ENCODE measurements around the gene TUT7.
"Not testable (repeated sequence)": the region's sequence is repeated elsewhere in the genome, so short reads cannot be mapped to it uniquely, and the experiment has no call there.

The TUT7 gene

GRCh38 chr9:86350006-86350760 lies 4.0 kb downstream of the TUT7 start:
- no peak for DNase-seq

- DNase-seq, result no peak
Measured at GRCh38 chr9:86349271-86349670, 4.9 kb downstream of the TUT7 start.

- DNase-seq, result no peak
Measured at GRCh38 chr9:86347991-86348390, 6.2 kb downstream of the TUT7 start.

GRCh38 chr9:86344818-86345217 lies 9.4 kb downstream of the TUT7 start:
- DNase-seq, result no peak

- no peak for DNase-seq
Measured at GRCh38 chr9:86342269-86342668, 11.9 kb downstream of the TUT7 start.

GRCh38 chr9:86341007-86341491 lies 13.2 kb downstream of the TUT7 start:
- DNase-seq, result no peak

GRCh38 chr9:86340356-86341006 lies 13.7 kb downstream of the TUT7 start:
- no peak for DNase-seq

- DNase-seq, result no peak
Measured at GRCh38 chr9:86337469-86338108, 16.6 kb downstream of the TUT7 start.

- no peak for DNase-seq
Measured at GRCh38 chr9:86336058-86336457, 18.2 kb downstream of the TUT7 start.

- no peak for DNase-seq
Measured at GRCh38 chr9:86333651-86334050, 20.6 kb downstream of the TUT7 start.

GRCh38 chr9:86330186-86330585 lies 24.0 kb downstream of the TUT7 start:
- no peak for DNase-seq

GRCh38 chr9:86329649-86330048 lies 24.6 kb downstream of the TUT7 start:
- no peak for DNase-seq

GRCh38 chr9:86328156-86328555 lies 26.1 kb downstream of the TUT7 start:
- DNase-seq, result no peak

GRCh38 chr9:86326536-86326935 lies 27.7 kb downstream of the TUT7 start:
- DNase-seq, result no peak

- DNase-seq, result no peak
Measured at GRCh38 chr9:86324901-86325300, 29.3 kb downstream of the TUT7 start.

GRCh38 chr9:86324308-86324707 lies 29.9 kb downstream of the TUT7 start:
- DNase-seq, result no peak

GRCh38 chr9:86322973-86323644 lies 31.1 kb downstream of the TUT7 start:
- no peak for DNase-seq

- no peak for DNase-seq
Measured at GRCh38 chr9:86321373-86321772, 32.8 kb downstream of the TUT7 start.

- DNase-seq, result no peak
Measured at GRCh38 chr9:86318187-86318586, 36.0 kb downstream of the TUT7 start.

- DNase-seq, result no peak
Measured at GRCh38 chr9:86315078-86315477, 39.1 kb downstream of the TUT7 start.

GRCh38 chr9:86312959-86313358 lies 41.3 kb downstream of the TUT7 start:
- DNase-seq, result not testable (repeated sequence)

GRCh38 chr9:86308687-86309086 lies 45.5 kb downstream of the TUT7 start:
- DNase-seq, result no peak

- no peak for DNase-seq
Measured at GRCh38 chr9:86304236-86304730, 49.9 kb downstream of the TUT7 start.
